H54 (cell line): ENCODE measurements around the gene HEXD.
"Not testable (repeated sequence)": the region's sequence is repeated elsewhere in the genome, so short reads cannot be mapped to it uniquely, and the experiment has no call there.

Experiments
- DNase-seq: peaks from one replicate; pipeline ENCODE4 v3.0.0; 2011; ENCODE audit warnings: low spot score, mixed read lengths; ENCODE audit not compliant: insufficient read length
- FAIRE-seq: peaks from 3 replicates; lab custom pipeline; 2011; peaks lifted over from hg19 to GRCh38; lab: Jason Lieb, UNC
- POLR2A ChIP-seq: IDR thresholded peaks from 2 replicates; pipeline ENCODE4 v1.6.1; 2011; ENCODE audit warnings: low read depth, mild to moderate bottlenecking, low read length

HEXD gene

DNA sequence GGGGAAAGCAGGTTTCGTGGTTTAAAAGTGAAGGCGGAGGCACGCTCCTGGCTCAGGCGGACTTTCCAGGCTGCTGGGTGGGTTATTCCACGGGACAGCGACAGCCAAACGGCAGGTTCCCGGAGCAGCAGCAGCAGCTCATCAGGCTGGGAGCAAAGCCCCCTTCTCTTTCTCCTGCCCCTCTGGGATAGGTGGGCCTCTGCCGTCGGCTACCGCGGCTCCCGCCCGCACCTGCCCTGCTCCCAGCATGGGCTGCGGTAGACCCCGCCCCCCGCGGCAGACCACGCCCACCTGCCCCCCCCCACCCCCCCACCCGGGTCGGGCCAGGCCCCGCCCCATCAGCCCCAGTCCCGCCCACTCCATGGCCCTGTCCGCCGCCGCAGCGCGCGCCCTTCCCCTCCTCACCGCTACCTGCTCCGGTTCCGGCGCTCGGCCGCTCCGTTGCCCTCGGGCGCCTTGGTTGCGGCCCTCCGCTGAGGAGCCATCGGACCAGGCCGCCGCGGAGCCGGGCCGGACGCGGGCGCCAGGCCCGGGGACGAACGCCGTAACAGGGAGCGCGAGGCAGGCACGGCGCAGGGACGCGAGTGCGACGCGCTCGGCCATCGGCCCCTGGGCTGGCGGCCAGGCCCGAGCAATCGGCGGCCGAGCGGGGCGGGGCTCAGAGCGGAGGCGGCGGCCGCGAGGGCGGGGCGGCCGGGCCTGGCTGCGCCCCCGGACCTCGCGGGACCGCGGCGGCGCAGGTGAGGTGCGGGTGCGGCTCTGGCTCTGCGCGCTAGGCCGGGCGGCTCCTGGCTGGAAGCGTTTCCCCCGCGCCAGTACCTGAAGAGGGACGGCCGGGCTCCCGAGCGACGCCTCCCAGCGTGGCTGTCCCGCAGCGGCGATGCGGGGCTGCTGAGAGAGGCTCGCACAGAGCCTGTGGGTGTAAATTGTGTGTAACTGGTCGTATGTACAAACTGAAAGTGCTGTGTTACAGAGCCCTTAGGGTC, at the start of gene HEXD, which contains the start of gene OGFOD3:
HEXD (plus strand) TSS at position 347 of the 986 bp plus-strand sequence. CDS start 1,453 bp downstream, outside the sequence.
OGFOD3 (minus strand) TSS at position 586 of the 986 bp plus-strand sequence; CDS start at position 485, 101 bp downstream.
- FAIRE-seq (no peak), DNase-seq (peak; percentile 82)
- peak; percentile 87 for TF ChIP-seq POLR2A

DNA sequence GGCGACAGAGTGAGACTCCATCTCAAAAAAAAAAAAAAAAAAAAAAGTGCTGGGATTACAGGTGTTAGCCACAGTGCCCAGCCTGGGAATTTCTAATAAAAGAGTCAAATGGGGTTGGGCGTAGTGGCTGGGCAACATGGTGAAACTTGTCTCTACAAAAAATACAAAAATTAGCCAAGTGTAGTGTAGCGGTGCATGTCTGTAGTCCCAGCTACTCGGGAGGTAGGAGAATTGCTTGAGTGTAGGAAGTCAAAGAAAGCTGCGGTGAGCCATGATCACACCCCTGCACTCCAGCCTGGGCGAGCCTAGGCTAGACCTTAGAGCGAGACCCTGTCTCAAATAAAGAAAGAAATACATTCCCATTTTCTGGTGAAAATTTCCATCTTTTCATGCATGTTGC, 48.9 kb upstream of the HEXD start:
- DNase-seq (no peak), FAIRE-seq (no peak)
- no peak for TF ChIP-seq POLR2A

DNA sequence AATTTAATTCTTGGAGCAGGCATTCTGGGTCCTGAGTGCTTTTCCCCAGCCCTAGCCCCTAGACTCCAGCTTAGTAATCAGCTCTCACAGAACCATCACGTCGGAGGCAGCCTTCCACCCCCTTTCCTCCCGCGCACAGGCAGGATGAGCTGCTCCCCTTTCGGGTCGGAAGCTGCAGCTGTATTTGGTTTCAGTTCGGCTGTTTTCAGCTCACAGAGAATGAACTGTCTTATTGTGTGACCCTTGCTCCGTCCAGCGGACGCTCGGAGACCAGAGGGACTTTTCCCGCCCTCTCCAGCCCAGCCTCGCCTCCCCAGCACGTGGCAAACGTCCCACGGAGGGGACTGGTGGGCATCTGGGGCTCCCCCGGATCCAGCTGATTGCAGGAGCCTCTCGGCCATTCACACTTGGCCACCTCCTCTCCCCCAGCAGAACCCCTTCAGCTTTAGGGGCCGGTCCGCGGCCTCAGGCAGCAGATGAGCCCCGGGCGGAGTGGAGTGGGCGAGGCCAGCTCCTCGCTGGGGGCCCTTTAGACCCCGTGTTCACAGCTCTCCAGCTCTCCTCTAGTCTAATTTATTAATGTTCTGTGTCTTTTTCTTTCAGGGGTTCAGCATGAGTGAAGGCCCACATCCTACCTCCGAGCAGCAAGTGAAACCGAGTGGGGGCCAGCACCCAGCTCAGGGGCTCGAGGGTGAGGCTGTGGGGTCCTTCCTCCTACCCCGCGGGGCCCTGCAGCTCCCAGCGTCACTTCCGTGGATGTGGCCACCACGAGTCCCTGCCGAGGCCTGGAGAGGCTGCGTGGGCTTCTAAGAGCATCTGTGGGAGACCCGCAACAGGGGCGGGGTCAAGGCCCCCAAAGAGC, 47.4 kb upstream of the HEXD start:
- no peak for TF ChIP-seq POLR2A
- FAIRE-seq (no peak), DNase-seq (no peak)

DNA sequence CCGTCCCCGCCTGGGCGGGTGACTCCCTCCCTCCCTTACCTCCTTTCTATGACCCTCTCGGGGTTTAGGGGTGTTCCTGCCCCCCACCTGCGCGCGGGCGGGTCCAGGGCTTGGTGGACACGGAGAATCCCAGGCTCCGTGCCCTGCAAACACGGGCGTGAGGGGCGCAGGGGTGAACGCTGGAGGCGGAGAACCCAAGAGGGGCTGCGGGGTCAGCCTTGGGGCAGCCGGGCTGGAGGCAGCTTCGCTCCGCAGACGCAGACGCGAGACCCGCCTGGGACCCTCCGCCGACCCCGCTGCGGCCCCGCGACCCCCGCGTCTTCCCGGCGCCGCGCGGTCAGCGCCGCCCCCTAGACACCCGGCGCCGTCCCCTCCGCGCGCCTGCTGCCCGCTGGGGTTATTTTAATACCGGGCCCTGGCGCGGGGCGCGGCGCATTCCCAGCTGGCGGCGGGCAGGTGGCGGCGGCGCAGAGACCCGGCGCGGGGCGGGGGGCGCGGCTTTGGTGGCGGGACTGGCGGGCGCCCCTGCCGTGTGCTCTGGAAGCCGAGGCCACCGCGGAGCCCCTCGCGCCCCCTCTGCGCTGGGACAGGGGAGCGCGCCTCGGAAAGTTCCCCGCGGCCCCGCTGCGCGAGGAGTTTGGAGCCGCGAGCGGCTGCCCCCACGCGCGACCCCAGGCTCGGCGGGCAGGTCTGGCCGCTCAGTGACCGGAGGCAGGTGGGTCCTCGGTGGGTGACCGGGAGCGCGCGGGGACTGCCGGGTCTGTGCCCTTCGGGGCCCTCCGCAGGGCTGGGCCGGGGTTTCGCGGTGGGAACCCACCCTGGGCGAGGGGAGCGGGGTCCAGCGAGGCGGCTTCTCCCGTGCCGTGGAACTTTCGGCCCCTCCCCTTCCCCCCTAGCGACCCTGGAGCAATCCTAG, 46.6 kb upstream of the HEXD start, which contains the start of gene UTS2R:
UTS2R (plus strand) TSS at position 433 of the 916 bp plus-strand sequence. CDS start 2,560 bp downstream, outside the sequence.
- DNase-seq (no peak), FAIRE-seq (no peak)
- TF ChIP-seq POLR2A = no peak

DNA sequence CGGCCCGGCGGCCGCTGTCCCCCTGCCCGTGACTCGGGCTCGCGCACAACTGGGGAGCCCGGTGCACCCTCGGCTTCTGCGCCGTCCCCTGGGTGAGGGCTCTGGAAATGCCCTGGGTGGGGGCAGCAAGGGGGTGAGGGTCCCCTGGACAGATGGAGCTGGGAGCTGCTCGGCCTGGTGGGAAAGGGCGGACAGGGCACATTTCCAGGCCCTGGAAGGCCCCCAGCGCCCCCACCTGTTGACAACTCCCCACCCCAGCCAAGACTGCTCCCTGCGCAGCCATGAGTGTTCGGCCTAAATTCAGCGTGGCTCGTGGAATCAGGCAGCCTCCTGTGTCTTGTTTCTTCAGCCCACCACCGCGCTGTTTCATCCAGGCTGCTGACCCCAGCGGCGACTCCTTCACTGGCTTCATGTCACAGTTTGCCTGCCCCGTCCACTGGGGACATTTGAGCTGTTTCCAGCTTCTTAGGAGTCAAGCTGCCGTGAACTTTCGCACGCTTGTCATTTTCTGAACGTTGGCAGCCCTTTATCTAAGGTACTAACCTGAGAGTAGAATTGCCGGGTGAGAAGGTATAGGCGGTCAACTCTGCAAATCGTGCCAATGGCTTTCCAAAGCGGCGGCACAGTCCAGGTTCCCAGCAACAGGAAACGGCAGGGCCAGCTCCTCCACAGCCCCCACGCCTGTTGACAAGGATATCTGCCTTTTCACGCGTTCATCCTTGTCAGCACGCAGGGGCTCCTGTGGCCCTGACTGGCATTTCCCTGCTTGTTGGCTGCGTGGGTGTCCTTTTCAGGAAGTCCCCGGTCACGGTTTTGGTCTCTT, 45.7 kb upstream of the HEXD start:
- no peak for TF ChIP-seq POLR2A
- no peak for DNase-seq
- FAIRE-seq = no peak

DNA sequence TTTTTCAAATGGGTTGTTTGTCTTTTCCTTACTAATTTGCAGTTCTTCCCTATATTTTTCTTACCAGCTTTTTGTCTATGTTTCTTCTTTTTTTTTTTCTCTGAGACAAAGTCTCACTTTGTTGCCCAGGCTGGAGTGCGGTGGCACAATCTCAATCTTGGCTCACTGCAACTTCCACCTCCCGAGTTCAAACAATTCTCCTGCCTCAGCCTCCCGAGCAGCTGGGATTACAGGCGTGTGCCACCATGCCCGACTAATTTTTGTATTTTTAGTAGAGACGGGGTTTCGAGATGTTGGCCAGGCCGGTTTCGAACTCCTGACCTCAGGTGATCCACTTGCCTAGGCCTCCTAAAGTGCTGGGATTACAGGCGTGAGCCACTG, 45.1 kb upstream of the HEXD start:
- not testable (repeated sequence) for DNase-seq

DNA sequence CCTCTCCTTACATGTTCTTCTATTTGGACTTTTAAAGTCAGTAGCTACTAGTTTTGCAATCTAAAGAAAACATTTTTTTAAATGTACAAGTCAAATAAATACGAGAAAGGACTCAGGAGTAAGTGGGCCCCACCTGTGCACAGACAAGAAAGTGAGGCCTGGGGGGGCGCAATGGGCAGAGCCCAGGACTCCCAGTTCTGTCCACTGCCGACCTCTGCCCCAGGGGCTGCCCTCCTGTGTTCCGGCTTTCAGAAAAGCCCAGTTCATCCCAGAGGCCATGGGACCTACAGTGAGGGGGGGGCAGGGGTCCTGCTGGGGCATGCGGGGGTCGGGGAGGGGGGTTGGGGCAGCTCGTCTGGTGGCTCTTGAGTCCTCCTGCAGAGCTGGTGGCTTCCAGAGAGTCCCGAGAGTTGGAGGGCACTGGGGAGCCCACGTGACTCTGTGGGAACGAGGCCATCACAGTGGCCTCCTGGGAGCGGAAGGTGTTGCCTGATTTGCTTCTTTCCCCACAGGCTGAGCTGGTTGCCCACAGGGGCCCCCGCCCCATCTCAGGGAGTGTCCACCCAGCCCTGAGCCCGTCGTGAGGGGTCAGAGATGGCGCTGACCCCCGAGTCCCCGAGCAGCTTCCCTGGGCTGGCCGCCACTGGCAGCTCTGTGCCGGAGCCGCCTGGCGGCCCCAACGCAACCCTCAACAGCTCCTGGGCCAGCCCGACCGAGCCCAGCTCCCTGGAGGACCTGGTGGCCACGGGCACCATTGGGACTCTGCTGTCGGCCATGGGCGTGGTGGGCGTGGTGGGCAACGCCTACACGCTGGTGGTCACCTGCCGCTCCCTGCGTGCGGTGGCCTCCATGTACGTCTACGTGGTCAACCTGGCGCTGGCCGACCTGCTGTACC, 44.2 kb upstream of the HEXD start:
- DNase-seq (no peak), FAIRE-seq (no peak)
- TF ChIP-seq POLR2A = no peak

More for the DNA sequence above, 45.1 kb upstream of the HEXD start:
- FAIRE-seq = not testable (repeated sequence)

DNA sequence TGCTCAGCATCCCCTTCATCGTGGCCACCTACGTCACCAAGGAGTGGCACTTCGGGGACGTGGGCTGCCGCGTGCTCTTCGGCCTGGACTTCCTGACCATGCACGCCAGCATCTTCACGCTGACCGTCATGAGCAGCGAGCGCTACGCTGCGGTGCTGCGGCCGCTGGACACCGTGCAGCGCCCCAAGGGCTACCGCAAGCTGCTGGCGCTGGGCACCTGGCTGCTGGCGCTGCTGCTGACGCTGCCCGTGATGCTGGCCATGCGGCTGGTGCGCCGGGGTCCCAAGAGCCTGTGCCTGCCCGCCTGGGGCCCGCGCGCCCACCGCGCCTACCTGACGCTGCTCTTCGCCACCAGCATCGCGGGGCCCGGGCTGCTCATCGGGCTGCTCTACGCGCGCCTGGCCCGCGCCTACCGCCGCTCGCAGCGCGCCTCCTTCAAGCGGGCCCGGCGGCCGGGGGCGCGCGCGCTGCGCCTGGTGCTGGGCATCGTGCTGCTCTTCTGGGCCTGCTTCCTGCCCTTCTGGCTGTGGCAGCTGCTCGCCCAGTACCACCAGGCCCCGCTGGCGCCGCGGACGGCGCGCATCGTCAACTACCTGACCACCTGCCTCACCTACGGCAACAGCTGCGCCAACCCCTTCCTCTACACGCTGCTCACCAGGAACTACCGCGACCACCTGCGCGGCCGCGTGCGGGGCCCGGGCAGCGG, 43.4 kb upstream of the HEXD start:
- TF ChIP-seq POLR2A = no peak

DNA sequence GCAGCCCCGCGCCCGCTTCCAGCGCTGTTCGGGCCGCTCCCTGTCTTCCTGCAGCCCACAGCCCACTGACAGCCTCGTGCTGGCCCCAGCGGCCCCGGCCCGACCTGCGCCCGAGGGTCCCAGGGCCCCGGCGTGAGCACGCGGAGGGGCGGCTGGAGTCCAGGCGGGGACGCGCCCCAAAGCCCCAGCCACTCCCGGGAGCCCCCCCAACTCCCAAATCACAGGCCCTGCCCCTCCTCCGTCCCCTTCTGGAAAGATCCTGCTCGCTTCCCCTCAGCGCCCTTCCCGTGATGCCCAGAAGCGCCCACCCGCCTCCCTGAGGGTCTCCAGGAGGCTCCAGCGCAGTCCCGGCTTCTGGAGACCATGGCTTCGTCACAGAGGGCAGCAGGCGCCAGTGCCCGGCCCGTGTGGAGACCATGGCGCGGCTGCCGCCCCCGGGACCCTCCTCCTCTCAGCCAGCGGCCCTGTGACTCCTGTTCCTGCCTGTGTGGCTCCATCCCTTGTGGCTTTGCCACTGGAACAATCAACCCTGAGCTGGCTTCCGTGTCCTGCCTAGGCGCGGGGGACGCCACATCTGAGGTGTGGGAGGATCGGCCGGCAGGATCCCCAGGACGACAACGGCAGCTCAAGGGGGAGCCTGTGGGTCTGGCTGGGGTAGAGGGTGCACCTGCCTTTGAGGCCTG, 42.6 kb upstream of the HEXD start:
- no peak for DNase-seq
- TF ChIP-seq POLR2A = no peak
- FAIRE-seq = no peak

More for the DNA sequence above, 43.4 kb upstream of the HEXD start:
- DNase-seq (no peak), FAIRE-seq (no peak)

DNA sequence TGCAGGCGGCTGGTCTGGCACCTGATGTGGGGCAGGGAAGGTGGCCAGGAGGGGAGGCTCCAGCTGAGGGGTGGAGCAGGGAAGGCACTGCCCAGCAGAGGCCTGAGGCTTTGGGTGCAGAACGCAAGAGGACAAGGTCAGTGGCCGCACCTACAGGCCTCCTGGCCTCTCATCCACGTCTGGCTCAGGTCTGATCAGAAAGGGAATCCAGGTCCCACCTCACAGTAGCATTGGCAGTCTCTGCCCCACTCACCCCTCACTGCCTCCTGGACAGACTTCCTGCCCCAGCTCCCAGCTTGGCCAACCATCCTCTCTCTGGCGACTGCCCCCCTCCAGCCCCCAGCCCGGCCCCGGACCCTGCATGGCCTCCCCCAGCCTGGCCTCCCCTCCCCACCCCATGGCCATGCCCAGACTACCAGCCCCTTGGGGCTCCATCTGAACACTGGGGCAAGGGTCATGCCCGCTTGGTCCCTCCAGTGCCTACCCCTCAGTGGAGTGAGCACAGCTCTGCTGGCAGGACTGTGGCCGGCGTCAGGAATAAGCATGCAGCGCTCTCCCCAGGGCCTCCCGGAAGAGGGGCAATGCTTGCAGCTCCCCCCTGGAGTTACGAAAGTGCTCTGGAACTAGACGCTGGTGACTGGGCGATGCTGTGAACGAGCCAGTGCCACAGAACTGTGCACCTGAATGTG, 42.0 kb upstream of the HEXD start:
- FAIRE-seq (no peak), DNase-seq (no peak)
- no peak for TF ChIP-seq POLR2A

DNA sequence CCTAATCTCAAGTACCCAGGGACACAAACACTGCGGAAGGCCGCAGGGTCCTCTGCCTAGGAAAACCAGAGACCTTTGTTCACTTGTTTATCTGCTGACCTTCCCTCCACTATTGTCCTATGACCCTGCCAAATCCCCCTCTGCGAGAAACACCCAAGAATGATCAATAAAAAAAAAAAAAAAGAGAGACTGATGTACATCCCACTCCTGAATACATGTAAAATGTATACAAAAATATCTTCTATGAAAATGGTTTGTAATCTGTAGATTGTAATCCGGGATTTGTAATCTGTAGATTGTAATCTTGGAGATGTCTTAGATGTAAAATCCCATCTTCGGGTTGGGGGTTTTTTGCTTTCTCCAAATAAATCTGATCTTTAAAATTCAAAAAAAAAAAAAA, 40.9 kb upstream of the HEXD start:
- not testable (repeated sequence) for DNase-seq, FAIRE-seq
